HG03095 (cell line): ENCODE results near the gene RABL2A.
"Not testable (repeated sequence)": the region's sequence is repeated elsewhere in the genome, so short reads cannot be mapped to it uniquely, and the experiment has no call there.

Experiments used
- ATAC-seq: cut with Tn5 transposase; IDR thresholded peaks from one replicate; pipeline ENCODE4 v1.9.1; 2021; ENCODE audit warnings: moderate library complexity; ENCODE audit not compliant: unreplicated experiment

RABL2A gene

DNA sequence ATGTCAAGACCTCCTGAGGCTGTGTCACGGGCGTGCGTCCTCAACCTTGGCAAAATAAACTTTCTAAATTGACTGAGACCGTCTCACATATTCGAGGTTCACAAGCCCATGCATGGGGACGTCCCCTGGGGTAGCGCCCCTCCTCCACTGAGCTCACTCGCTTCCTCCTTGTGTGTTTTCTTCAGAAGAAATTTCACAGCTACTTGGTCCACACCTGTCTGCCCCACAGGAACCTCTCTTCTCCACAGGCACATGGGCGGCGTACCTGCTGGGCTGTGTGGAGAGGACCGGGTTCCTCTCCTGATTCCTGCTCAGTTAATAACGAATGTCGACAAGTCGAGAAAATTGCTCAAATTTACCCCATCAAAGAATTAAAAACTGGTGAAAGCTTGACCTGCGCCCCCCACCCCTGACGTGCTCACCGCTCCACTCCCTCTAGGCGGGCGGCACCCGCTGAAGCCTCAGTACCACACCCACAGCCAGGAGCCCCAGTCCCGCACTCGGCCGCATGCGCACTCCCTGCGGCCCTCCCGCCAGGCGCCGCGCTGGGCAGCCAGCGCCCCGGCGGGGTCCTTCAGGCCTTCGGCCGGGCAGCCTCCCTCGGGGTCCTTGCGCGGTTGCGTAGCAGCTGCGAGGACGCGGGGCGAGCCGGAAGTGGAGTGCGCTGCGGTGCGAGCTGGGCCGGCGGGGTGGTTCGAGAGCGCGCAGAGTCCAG is at the start of gene RABL2A:
TSS of gene RABL2A (plus strand) at position 651 of the 715 bp plus-strand sequence. CDS start 1,341 bp downstream, outside the sequence.
- ATAC-seq = peak; percentile 93

GRCh38 chr2:113578508-113578907 is 48.6 kb upstream of the RABL2A start:
- not testable (repeated sequence) for ATAC-seq

DNA sequence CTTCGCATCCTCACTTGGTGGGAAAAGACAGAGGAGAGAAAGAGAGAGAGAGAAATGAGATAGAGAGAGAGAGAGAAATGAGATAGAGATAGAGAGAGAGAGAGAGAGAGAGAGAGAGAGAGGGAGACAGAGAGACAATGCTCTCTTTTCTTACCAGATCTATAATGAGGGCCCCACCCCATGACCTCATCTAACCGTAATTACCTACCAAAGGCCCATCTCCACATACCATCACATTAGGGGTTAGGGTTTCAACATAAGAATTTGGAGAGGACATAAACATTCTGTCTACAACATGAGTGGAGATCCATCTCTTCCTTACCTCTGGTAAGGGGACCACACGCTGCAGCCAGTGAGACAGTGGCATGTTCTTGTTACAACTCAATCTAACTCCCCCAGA is 44.6 kb upstream of the RABL2A start:
- not testable (repeated sequence) for ATAC-seq

GRCh38 chr2:113583521-113584225 is 43.4 kb upstream of the RABL2A start:
- ATAC-seq = not testable (repeated sequence)

- not testable (repeated sequence) for ATAC-seq
Observed at GRCh38 chr2:113584311-113585092, 42.6 kb upstream of the RABL2A start.

DNA sequence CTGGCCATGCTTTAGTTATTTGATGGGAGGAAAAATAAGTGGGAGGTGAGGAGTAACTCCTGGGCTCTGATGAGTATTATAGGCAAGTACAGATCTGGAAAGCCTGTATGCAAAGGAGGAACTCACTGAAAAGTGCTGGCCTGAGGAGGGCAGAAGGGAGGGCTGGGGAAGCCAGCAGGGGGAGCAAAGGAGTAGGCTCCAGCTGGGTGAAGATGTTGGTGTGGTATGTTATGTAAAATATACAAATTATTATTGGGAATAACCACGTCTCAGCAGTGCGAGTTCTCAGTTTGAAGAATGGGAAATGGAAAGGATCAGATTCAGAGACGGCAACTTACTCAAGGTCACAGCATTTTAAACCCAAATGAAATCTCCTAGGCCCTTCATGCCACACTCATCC is 39.9 kb upstream of the RABL2A start:
- ATAC-seq = not testable (repeated sequence)

DNA sequence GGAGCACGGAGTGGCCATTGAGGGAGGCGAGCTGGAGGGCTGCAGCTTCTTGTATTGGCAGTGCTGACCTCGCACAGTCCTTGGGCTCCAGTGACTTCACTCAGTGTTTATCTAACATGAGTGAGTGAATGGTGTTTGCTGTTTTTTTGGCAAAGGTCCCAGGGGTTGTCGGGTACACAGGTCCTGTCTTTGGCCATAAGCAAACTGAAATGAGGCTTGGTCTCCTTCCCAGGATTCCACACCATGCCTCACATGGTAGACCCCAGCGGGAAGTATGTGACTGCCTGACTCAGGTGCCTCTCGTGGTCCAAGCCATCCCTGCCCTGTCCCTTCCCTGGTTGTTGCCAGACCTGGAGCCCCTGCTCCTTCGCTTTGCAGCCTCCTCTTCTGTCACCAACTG is 37.5 kb upstream of the RABL2A start:
- ATAC-seq = not testable (repeated sequence)

GRCh38 chr2:113591926-113592325 is 35.1 kb upstream of the RABL2A start:
- ATAC-seq = not testable (repeated sequence)

DNA sequence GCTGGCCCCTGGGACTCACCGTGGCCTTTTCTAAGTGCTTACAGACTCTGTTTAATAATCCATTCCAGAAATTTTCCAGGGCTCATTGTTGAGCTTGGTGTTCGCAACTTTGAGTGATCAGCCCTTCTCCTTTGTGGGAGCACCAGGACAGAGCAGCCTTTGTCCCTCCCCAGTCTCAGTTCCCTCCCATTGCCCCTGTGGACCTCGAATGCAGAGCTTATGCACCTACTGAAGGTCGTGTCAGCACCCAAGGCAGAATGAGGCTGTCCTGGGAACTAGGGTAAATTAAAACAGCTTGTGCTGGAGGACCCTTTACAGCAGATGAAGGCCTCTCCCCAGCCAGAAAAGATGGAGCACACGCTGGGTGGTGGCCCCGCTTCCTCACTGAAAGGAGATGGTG is 33.8 kb upstream of the RABL2A start:
- not testable (repeated sequence) for ATAC-seq

DNA sequence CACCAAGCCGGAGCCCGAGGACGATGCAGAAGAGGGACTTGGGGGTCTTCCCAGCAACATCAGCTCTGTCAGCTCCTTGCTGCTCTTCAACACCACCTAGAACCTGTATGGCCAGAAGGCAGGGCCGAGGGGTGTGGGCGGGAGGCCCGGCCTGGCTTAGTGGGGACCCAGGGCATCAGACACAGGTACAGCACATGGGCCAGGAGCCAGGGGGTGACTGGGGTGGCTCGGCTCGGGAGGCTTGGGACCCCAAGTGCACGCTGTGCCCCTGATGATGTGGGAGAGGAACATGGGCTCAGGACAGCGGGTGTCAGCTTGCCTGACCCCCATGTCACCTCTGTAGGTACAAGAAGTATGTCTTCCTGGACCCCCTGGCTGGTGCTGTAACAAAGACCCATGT is 31.3 kb upstream of the RABL2A start:
- ATAC-seq = not testable (repeated sequence)

- not testable (repeated sequence) for ATAC-seq
Observed at GRCh38 chr2:113597164-113597563, 29.9 kb upstream of the RABL2A start.

GRCh38 chr2:113597572-113597971 is 29.5 kb upstream of the RABL2A start:
- ATAC-seq = not testable (repeated sequence)

GRCh38 chr2:113598180-113598579 is 28.9 kb upstream of the RABL2A start:
- ATAC-seq = not testable (repeated sequence)

- not testable (repeated sequence) for ATAC-seq
Observed at GRCh38 chr2:113598738-113599137, 28.3 kb upstream of the RABL2A start.

GRCh38 chr2:113599208-113599607 is 27.9 kb upstream of the RABL2A start:
- not testable (repeated sequence) for ATAC-seq

- peak; percentile 39 for ATAC-seq
Observed at GRCh38 chr2:113602040-113602769, 24.9 kb upstream of the RABL2A start.

DNA sequence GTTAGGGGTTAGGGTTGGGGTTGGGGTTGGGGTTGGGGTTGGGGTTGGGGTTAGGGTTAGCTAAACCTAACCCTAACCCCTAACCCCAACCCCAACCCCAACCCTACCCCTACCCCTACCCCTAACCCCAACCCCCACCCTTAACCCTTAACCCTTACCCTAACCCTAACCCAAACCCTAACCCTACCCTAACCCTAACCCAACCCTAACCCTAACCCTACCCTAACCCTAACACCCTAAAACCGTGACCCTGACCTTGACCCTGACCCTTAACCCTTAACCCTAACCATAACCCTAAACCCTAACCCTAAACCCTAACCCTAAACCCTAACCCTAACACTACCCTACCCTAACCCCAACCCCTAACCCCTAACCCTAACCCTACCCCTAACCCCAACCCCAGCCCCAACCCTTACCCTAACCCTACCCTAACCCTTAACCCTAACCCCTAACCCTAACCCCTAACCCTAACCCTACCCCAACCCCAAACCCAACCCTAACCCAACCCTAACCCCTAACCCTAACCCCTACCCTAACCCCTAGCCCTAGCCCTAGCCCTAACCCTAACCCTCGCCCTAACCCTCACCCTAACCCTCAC is 24.1 kb upstream of the RABL2A start:
- ATAC-seq = no peak

DNA sequence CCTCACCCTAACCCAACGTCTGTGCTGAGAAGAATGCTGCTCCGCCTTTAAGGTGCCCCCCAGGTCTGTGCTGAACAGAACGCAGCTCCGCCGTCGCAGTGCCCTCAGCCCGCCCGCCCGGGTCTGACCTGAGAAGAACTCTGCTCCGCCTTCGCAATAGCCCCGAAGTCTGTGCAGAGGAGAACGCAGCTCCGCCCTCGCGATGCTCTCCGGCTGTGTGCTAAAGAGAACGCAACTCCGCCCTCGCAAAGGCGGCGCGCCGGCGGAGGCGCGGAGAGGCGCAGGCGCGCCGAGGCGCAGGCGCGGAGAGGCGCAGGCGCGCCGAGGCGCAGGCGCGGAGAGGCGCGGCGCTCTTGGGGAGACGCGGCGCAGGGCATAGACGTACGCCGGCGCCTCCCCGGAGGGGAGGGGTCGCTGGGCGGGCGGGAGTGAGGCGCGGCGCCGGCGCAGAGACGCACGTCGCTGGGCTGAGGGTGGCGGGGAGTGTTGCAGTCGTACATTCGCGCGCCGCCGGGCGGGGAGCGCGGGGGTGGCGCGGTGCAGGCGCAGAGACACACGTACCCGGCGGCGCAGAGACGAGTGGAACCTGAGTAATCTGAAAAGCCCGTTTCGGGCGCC is 23.5 kb upstream of the RABL2A start:
- ATAC-seq = peak; percentile 100

DNA sequence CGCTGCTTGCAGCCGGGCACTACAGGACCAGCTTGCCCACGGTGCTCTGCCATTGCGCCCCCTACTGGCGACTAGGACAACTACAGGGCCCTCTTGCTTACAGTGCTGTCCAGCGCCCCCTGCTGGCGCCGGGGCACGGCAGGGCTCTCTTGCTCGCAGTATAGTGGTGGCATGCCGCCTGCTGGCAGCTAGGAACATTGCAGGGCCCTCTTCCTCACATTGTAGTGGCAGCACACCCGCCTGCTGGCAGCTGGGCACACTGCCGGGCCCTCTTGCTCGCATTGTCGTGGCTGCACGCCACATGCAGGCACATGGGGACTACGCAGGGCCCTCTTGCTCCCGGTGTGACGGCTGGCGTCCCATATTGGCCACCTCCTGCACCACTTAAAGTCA is 23.0 kb upstream of the RABL2A start:
- not testable (repeated sequence) for ATAC-seq

- ATAC-seq = not testable (repeated sequence)
Observed at GRCh38 chr2:113604661-113605060, 22.4 kb upstream of the RABL2A start.
